Epithelial cell of proximal tubule (primary cell): ENCODE measurements around the gene RPL28. TPM values are rescaled to one million over a fixed set of nuclear protein-coding genes. Genes with fewer than 3 reads are reported as not detected.

ENCODE experiments used
- DNase-seq: peaks from one replicate; pipeline ENCODE4 v3.0.0-alpha.2; 2011; ENCODE audit warnings: low read depth
- H3K4me3 ChIP-seq: 2 replicates; pipeline ENCODE4 v1.5.1; 2011; ENCODE audit warnings: low read depth, mild to moderate bottlenecking, low read length
- total RNA-seq: library from RNA; depleted of rRNA; stranded (reverse); fragments of >200 nt; gene quantifications from 2 replicates; pipeline ENCODE4 v1.2.3, GENCODE V29; 2015
- TF ChIP-seq, protein P1 (sequence below): conservative IDR thresholded peaks from 2 replicates; pipeline ENCODE4 v1.5.1; 2012; ENCODE audit warnings: low read depth, mild to moderate bottlenecking, low read length

Gene RPL28
- total RNA-seq, 1 donor from 2014 or later = 412 TPM

DNA sequence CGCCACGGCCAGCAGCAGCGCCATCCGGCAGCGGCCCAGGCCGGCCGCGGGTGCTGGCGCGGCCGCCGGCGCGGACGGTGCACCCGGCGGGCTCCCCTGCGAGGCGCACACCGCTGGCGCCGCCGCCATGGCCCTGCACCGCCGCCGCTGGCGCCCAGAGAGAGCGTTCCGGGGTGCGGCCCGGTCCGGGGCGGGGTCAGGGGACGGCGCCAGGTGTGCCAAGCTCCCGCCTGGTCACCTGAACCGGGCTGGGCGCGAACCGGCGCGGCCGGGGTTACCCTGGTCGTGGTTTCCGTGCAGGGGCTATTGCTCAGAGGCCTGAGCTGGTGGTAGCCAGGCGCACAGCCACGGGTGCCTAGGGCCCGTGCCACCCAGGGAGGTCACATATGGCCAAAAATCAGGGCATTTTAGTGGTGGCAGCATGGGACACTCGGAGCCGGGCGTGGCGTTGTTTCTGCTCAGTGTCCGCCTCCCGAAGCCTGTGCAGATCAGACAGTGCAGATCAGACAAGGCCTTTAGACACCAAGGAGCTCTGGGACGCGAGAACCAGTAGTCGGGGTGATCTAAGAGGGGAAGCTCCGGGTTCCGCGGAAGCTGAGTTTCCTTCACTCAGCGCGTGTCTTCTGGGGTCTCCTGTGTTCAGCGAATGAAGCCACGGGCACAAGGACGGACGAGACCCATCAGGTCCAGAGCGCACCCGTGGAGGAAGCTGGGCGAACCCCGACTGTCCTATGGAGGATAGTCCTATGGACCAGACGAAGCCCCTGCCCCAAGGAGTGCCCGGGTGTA lies 1.4 kb upstream of the RPL28 start, which contains the start of gene TMEM238:
TMEM238 (minus strand) TSS at position 162 of the 789 bp plus-strand sequence; CDS start at position 129, 33 bp downstream.
- peak within 1 kb of the TSS; percentile 99 for H3K4me3 ChIP-seq
- TF ChIP-seq, protein P1, sequence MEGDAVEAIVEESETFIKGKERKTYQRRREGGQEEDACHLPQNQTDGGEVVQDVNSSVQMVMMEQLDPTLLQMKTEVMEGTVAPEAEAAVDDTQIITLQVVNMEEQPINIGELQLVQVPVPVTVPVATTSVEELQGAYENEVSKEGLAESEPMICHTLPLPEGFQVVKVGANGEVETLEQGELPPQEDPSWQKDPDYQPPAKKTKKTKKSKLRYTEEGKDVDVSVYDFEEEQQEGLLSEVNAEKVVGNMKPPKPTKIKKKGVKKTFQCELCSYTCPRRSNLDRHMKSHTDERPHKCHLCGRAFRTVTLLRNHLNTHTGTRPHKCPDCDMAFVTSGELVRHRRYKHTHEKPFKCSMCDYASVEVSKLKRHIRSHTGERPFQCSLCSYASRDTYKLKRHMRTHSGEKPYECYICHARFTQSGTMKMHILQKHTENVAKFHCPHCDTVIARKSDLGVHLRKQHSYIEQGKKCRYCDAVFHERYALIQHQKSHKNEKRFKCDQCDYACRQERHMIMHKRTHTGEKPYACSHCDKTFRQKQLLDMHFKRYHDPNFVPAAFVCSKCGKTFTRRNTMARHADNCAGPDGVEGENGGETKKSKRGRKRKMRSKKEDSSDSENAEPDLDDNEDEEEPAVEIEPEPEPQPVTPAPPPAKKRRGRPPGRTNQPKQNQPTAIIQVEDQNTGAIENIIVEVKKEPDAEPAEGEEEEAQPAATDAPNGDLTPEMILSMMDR = no peak
- no peak for DNase-seq

DNA sequence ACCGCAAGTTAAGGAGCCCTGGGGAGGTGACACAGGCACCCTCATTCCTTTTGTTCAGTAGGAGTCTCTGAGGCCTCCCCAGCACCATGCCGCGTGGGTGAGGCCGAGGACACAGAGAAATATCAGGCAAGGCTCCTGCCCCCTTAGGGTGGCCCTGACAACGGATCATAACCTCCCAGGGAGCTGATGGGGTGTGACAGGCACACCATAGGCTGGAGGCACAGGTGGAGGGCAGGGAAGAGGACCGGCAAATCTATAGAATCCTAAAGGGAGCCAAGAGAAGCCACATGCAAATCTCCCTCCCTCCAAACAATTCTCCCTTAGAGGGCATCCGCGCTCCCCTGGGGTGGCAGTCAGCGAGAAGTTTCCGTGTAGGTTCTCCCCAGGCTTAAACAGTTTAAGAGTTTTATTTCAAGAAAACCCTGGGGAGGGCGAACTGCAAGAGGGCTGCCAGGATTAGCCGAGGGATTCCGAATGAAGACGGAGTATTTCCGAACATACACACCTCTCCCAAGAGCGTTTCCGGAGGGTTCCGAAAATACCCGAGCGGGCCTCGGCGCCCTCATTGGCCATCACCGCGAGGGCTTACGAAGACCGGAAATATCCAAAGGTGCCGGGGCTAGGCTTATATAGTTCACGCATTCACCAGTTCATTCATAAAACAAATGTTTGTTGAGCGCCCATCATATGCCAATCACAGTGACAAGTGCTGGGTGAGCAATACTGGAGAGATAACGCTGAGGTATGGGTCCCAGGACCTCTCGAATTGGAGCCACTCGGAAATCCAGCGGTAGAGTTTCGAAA lies 610 bp upstream of the RPL28 start:
- TF ChIP-seq, protein P1 = peak; percentile 2
- peak overlapping the region; percentile 99 for H3K4me3 ChIP-seq
- peak; percentile 85 for DNase-seq

DNA sequence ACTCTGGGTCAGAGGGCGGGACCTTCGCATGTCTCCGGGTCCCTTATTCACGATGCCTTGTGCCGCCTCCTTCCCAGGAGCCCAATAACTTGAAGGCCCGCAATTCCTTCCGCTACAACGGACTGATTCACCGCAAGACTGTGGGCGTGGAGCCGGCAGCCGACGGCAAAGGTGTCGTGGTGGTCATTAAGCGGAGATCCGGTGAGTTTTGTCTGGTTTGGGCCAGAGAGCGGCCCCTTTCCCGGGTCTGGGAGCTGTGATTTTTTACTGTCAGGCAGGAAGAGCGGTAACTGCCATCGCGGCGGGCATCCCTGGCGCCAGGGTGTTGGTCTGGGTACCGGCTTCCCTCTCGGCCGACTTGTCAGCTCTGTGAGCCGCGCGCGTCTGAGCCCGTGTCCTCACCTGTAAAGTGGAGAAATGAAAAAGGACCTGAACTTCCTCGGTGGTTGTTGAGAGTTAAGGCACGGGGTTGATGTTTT lies 800 bp downstream of the RPL28 start:
- TF ChIP-seq, protein P1 = no peak
- peak overlapping the region; percentile 99 for H3K4me3 ChIP-seq
- DNase-seq = no peak

DNA sequence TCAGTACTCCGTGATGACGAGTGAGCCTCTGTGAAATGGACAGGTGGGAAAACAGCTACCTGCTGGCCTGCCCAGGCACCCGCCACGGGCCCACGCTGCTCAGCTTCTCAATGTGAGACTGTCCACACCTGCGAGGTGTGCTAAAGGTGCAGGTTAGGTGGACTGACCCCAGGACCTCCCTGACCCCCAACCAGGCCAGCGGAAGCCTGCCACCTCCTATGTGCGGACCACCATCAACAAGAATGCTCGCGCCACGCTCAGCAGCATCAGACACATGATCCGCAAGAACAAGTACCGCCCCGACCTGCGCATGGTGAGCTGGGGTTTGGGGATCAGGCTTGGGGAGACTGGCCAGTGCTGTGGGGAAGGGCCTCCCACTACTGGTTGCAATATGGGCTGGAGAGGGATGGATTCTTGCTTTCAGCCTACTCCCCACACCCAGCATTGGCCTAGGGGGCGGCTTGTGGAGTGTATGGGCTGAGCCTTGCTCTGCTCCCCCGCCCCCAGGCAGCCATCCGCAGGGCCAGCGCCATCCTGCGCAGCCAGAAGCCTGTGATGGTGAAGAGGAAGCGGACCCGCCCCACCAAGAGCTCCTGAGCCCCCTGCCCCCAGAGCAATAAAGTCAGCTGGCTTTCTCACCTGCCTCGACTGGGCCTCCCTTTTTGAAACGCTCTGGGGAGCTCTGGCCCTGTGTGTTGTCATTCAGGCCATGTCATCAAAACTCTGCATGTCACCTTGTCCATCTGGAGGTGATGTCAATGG lies 2.2 kb downstream of the RPL28 start:
- no peak for DNase-seq
- TF ChIP-seq, protein P1 = no peak
- H3K4me3 ChIP-seq = peak overlapping the region; percentile 99

DNA sequence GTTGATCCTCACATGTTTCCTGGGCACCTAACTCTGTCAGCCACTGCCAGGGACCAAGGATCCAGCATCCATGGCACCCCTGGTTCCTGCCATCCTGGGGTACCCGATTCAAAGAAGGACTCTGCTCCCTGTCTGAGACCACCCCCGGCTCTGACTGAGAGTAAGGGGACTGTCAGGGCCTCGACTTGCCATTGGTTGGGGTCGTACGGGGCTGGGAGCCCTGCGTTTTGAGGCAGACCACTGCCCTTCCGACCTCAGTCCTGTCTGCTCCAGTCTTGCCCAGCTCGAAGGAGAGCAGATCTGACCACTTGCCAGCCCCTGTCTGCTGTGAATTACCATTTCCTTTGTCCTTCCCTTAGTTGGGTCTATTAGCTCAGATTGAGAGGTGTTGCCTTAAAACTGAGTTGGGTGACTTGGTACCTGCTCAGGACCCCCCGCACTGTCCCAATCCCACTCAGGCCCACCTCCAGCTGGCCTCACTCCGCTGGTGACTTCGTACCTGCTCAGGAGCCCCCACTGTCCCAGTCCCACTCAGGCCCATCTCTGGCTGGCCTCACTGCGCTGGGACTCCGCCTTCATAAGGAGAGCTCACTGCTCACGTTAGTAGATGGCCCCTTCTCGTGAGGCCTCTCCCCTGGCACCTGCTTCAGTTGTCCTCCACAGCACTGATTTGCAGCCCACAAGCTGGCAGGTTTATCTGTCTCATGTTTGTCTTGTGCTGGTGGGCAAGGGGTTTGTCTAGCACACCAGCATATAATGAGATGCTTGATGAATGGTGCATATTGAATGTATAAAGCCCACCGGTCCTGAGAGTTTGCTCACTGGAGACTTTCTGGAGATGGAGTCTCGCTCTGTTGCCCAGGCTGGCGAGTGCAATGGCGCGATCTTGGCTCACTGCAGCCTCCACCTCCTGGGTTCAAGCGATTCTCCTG lies 3.9 kb downstream of the RPL28 start:
- TF ChIP-seq, protein P1 = no peak
- H3K4me3 ChIP-seq = no peak overlapping the region
- no peak for DNase-seq
